ENCODE results near the gene RBMS1. TPM values are rescaled to one million over a fixed set of nuclear protein-coding genes. Genes with fewer than 3 reads are reported as not detected.

The RBMS1 gene
- total RNA-seq, 1 experiment from 2014 or later = 91.9 TPM

- no peak overlapping the region for H3K27ac Mint-ChIP-seq (ENCODE audit: unreplicated experiment)
- CTCF ChIA-PET = no interaction called here
- Histone ChIP-seq H3K4me1 (no peaks in the 10 kb centered on the region), H3K36me3 (ENCODE audit: control insufficient read depth, insufficient read depth, low read length) (peaks cover 2% of the 10 kb centered on the region), H3K4me3 (ENCODE audit: low read depth, low read length) (no peak overlapping the region), H3K9me3 (no peaks in the 10 kb centered on the region), H3K27me3 (replicated peaks; ENCODE audit: control insufficient read depth, insufficient read depth, low read length) (no peaks in the 10 kb centered on the region)
- no TSS peak for BruUV-seq (replicated peaks)
- no peak for TF ChIP-seq CTCF (IDR thresholded peaks at IDR 0.05; ENCODE audit: insufficient read depth in 1 of 2, low read depth in 1 of 2, low read length in 1 of 2, severe bottlenecking in 1 of 2, unreplicated experiment in 1 of 2)
- peaks cover 8% of the 10 kb centered on the region for H3K4me1 Mint-ChIP-seq (ENCODE audit: low read depth, unreplicated experiment)
- no peak for DNase-seq
- intact Hi-C loops (cut with micrococcal nuclease; ENCODE audit: unreplicated experiment) = no loop called here
- no peak overlapping the region for H3K4me3 Mint-ChIP-seq (ENCODE audit: unreplicated experiment)
- POLR2A ChIA-PET = no interaction called here
- H3K36me3 Mint-ChIP-seq (ENCODE audit: insufficient read depth, unreplicated experiment) = peaks cover 63% of the 10 kb centered on the region
- H3K9me3 Mint-ChIP-seq (ENCODE audit: unreplicated experiment) = no peaks in the 10 kb centered on the region
- no peaks in the 10 kb centered on the region for H3K27me3 Mint-ChIP-seq (ENCODE audit: insufficient read depth, unreplicated experiment)
These were observed 205.3 kb downstream of the RBMS1 start for GRCh38 chr2:160288324-160288723.

DNA sequence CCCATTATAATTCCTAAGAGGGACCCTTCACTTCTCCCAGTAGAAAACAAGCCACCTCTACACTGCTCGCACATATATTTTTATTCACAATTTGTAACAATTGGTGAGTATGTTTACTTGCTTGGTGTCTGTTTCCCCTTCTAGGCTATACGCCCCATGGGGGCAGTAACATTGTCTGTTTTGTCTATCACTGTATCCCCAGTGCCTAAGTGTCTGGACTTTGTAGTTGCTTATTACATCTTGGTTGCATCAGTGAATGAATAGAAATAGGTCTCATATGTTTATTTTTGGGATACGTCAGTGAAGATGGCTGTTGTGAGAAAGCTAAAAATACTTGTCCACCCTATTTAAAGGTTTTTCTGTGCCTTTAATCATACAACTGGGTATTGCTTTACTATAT lies 206.1 kb downstream of the RBMS1 start:
- no peaks in the 10 kb centered on the region for H3K9me3 Mint-ChIP-seq (ENCODE audit: unreplicated experiment)
- peaks cover 4% of the 10 kb centered on the region for H3K4me1 Mint-ChIP-seq (ENCODE audit: low read depth, unreplicated experiment)
- no peak overlapping the region for H3K4me3 ChIP-seq (ENCODE audit: low read depth, low read length)
- no peaks in the 10 kb centered on the region for H3K4me1 ChIP-seq
- ChIA-PET CTCF (no interaction called here), POLR2A (no interaction called here)
- intact Hi-C loops (cut with micrococcal nuclease; ENCODE audit: unreplicated experiment) = no loop called here
- no peak for TF ChIP-seq CTCF (IDR thresholded peaks at IDR 0.05; ENCODE audit: insufficient read depth in 1 of 2, low read depth in 1 of 2, low read length in 1 of 2, severe bottlenecking in 1 of 2, unreplicated experiment in 1 of 2)
- BruUV-seq (replicated peaks) = no TSS peak
- H3K9me3 ChIP-seq = no peaks in the 10 kb centered on the region
- H3K36me3 ChIP-seq (ENCODE audit: control insufficient read depth, insufficient read depth, low read length) = no peaks in the 10 kb centered on the region; the same call in 1 of the 2 replicates
- H3K27me3 ChIP-seq (replicated peaks; ENCODE audit: control insufficient read depth, insufficient read depth, low read length) = no peaks in the 10 kb centered on the region
- no peak overlapping the region for H3K4me3 Mint-ChIP-seq (ENCODE audit: unreplicated experiment)
- no peak for DNase-seq
- H3K27ac Mint-ChIP-seq (ENCODE audit: unreplicated experiment) = no peak overlapping the region
- H3K36me3 Mint-ChIP-seq (ENCODE audit: insufficient read depth, unreplicated experiment) = peaks cover 63% of the 10 kb centered on the region
- H3K27me3 Mint-ChIP-seq (ENCODE audit: insufficient read depth, unreplicated experiment) = no peaks in the 10 kb centered on the region

DNA sequence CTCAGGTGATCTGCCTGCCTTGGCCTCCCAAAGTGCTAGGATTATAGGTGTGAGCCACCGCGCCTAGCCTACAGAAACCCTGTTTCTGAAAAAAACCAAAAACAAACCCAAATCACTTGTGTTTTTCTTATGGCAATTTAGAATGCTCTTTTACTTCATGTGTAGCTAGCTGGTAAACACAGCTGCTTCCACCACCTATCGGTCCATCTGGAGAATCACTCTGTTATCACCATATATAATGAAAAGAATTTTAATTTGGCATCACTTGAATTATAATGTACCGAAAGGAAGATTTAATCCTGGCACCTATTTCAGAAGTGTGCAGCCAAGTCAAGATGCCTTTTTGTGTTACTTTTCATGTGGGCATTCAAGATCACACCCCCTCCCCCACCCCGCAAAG lies 207.1 kb downstream of the RBMS1 start:
- POLR2A ChIA-PET = no interaction called here
- intact Hi-C loops (cut with micrococcal nuclease; ENCODE audit: unreplicated experiment) = no loop called here
- H3K36me3 Mint-ChIP-seq (ENCODE audit: insufficient read depth, unreplicated experiment) = peaks cover 62% of the 10 kb centered on the region
- Histone ChIP-seq H3K36me3 (ENCODE audit: control insufficient read depth, insufficient read depth, low read length) (no peaks in the 10 kb centered on the region; the same call in 1 of the 2 replicates), H3K4me3 (ENCODE audit: low read depth, low read length) (no peak overlapping the region), H3K4me1 (no peaks in the 10 kb centered on the region), H3K9me3 (no peaks in the 10 kb centered on the region), H3K27me3 (replicated peaks; ENCODE audit: control insufficient read depth, insufficient read depth, low read length) (no peaks in the 10 kb centered on the region)
- no peak for TF ChIP-seq CTCF (IDR thresholded peaks at IDR 0.05; ENCODE audit: insufficient read depth in 1 of 2, low read depth in 1 of 2, low read length in 1 of 2, severe bottlenecking in 1 of 2, unreplicated experiment in 1 of 2)
- H3K4me1 Mint-ChIP-seq (ENCODE audit: low read depth, unreplicated experiment) = no peaks in the 10 kb centered on the region
- CTCF ChIA-PET = no interaction called here
- H3K27ac Mint-ChIP-seq (ENCODE audit: unreplicated experiment) = no peak overlapping the region
- BruUV-seq (replicated peaks) = no TSS peak
- no peaks in the 10 kb centered on the region for H3K27me3 Mint-ChIP-seq (ENCODE audit: insufficient read depth, unreplicated experiment)
- no peak overlapping the region for H3K4me3 Mint-ChIP-seq (ENCODE audit: unreplicated experiment)
- DNase-seq = no peak
- H3K9me3 Mint-ChIP-seq (ENCODE audit: unreplicated experiment) = no peaks in the 10 kb centered on the region
